Nephron progenitor cell (in vitro differentiated cells): ENCODE results near the gene JADE2.

Experiments
- DNase-seq: peaks from one replicate; pipeline ENCODE4 v3.0.0; 2021
- H3K27ac Mint-ChIP-seq: 2 replicates; pipeline ENCODE4 v1.8.0; 2021; ENCODE audit warnings: mild to moderate bottlenecking, moderate library complexity, mixed read lengths
- H3K27me3 Mint-ChIP-seq: 2 replicates; pipeline ENCODE4 v1.8.0; 2021; ENCODE audit warnings: mild to moderate bottlenecking, low read depth, mixed read lengths; ENCODE audit not compliant: poor library complexity
- H3K36me3 Mint-ChIP-seq: 2 replicates; pipeline ENCODE4 v1.8.0; 2021; ENCODE audit warnings: low read depth, mixed read lengths
- H3K4me1 Mint-ChIP-seq: 2 replicates; pipeline ENCODE4 v1.8.0; 2021; ENCODE audit warnings: mixed read lengths
- H3K4me3 Mint-ChIP-seq: 2 replicates; pipeline ENCODE4 v1.8.0; 2021; ENCODE audit warnings: mild to moderate bottlenecking, moderate library complexity, mixed read lengths
- H3K9me3 Mint-ChIP-seq: 2 replicates; pipeline ENCODE4 v1.8.0; 2021; ENCODE audit warnings: mild to moderate bottlenecking, moderate library complexity, mixed read lengths
- TF ChIP-seq, protein P1 (sequence below): fragments of 200-600 bp; sonication (generic); IDR thresholded peaks from 2 replicates; pipeline ENCODE4 v1.5.0; 2021; ENCODE audit warnings: antibody characterized with exemption

JADE2 gene

GRCh38 chr5:134539732-134540131 is 14.3 kb downstream of the JADE2 start:
- Mint-ChIP-seq H3K27me3 (peaks cover 4% of the 10 kb centered on the region), H3K4me3 (no peak overlapping the region), H3K27ac (no peak overlapping the region), H3K9me3 (no peaks in the 10 kb centered on the region), H3K4me1 (peaks cover 20% of the 10 kb centered on the region), H3K36me3 (no peaks in the 10 kb centered on the region)
- DNase-seq = no peak
- TF ChIP-seq, protein P1, sequence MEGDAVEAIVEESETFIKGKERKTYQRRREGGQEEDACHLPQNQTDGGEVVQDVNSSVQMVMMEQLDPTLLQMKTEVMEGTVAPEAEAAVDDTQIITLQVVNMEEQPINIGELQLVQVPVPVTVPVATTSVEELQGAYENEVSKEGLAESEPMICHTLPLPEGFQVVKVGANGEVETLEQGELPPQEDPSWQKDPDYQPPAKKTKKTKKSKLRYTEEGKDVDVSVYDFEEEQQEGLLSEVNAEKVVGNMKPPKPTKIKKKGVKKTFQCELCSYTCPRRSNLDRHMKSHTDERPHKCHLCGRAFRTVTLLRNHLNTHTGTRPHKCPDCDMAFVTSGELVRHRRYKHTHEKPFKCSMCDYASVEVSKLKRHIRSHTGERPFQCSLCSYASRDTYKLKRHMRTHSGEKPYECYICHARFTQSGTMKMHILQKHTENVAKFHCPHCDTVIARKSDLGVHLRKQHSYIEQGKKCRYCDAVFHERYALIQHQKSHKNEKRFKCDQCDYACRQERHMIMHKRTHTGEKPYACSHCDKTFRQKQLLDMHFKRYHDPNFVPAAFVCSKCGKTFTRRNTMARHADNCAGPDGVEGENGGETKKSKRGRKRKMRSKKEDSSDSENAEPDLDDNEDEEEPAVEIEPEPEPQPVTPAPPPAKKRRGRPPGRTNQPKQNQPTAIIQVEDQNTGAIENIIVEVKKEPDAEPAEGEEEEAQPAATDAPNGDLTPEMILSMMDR = no peak

GRCh38 chr5:134540747-134541733 is 15.6 kb downstream of the JADE2 start:
- peaks cover 7% of the 10 kb centered on the region for H3K27me3 Mint-ChIP-seq
- no peak overlapping the region for H3K27ac Mint-ChIP-seq

DNA sequence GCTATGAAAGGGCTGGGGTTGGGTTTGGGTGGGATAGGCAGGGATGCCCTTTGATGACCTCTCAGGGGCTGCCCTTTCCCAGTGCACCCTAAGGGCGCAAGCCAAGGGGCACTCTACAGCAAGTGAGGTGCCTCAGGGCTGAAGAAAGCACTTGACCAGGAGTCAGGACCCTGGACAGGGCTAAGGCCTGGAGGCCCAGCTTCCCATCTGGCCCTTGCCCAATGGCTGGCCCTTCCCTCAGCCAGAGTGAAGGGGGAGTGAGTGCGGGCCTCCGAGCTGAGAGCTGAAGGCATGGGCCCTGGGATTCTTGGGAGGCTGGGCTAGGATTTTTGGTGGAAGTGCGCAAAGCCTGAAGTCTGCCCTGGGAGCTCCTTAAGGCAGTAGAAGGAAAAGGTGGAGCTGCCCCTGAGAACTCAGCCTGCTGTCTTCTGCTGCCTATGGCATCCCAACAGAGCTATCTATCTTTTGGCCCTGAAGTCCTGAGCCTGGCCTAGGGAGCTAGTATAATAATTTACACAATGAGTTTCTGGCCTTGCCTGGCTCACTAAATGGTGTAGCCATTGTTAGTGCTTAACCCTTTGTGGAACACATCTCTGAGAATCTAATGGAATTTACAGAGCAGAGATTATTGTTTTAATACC is 16.4 kb downstream of the JADE2 start:
- Mint-ChIP-seq H3K27me3 (peaks cover 9% of the 10 kb centered on the region), H3K4me3 (no peak overlapping the region), H3K36me3 (no peaks in the 10 kb centered on the region), H3K4me1 (peaks cover 9% of the 10 kb centered on the region), H3K27ac (no peak overlapping the region), H3K9me3 (no peaks in the 10 kb centered on the region)
- peak; percentile 94 for DNase-seq
- TF ChIP-seq, protein P1 = no peak

More at GRCh38 chr5:134540747-134541733, 15.6 kb downstream of the JADE2 start:
- Mint-ChIP-seq H3K36me3 (no peaks in the 10 kb centered on the region), H3K9me3 (no peaks in the 10 kb centered on the region), H3K4me1 (peaks cover 13% of the 10 kb centered on the region), H3K4me3 (no peak overlapping the region)
- no peak for DNase-seq
- TF ChIP-seq, protein P1 = no peak

DNA sequence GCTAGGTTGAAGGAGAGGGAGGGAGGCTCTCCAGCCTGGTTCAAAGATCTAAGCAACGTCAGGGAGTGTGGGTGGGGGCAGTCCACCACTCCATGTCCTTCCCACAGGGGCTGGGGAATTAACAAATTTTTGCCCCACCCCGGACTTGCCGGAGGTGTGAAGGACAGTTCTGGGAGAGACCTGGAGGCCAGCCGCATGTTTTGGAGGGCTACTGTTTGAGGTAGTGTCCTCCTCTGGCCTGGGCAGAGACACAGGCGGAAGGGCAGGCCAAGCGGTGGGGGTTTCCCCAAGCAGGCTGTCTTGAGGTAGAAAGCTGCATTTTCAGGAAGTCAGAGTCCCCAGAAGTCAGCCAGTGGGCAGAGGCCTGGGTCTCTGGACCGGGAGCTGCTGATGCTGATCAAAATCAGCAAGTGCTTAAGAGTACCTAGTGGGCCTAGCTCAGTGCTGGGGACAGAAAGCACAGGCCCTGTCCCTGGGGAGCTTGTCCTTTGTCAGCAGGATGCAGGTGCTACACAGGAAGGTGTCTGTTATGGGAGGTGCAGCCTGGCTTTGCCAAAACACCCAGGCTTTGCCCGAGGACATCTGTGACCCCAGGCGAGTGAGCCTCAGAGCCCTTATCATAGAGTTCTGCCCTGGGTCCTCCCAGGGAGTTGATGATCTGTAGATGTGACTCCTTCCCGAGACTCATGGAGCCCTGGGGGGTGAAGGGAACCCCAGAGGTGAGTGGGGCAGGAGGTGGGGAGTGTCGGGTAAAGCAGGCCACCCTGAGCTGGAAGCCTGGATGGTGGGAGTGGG is 18.5 kb downstream of the JADE2 start:
- H3K27ac Mint-ChIP-seq = no peak overlapping the region
- H3K9me3 Mint-ChIP-seq = no peaks in the 10 kb centered on the region
- peaks cover 4% of the 10 kb centered on the region for H3K27me3 Mint-ChIP-seq
- no peak overlapping the region for H3K4me3 Mint-ChIP-seq
- peaks cover 15% of the 10 kb centered on the region for H3K4me1 Mint-ChIP-seq
- TF ChIP-seq, protein P1 = no peak
- DNase-seq = no peak
- no peaks in the 10 kb centered on the region for H3K36me3 Mint-ChIP-seq

- no peak for DNase-seq
- Mint-ChIP-seq H3K9me3 (no peaks in the 10 kb centered on the region), H3K4me1 (peaks cover 17% of the 10 kb centered on the region), H3K36me3 (no peaks in the 10 kb centered on the region), H3K4me3 (no peak overlapping the region), H3K27ac (peak overlapping the region; percentile 56), H3K27me3 (peaks cover 4% of the 10 kb centered on the region)
- TF ChIP-seq, protein P1 = no peak
Measured at GRCh38 chr5:134545070-134545868, 19.8 kb downstream of the JADE2 start.
